Measurements from ENCODE around the gene AWAT2.
"Not testable (repeated sequence)": the region's sequence is repeated elsewhere in the genome, so short reads cannot be mapped to it uniquely, and the experiment has no call there.

AWAT2 gene

DNA sequence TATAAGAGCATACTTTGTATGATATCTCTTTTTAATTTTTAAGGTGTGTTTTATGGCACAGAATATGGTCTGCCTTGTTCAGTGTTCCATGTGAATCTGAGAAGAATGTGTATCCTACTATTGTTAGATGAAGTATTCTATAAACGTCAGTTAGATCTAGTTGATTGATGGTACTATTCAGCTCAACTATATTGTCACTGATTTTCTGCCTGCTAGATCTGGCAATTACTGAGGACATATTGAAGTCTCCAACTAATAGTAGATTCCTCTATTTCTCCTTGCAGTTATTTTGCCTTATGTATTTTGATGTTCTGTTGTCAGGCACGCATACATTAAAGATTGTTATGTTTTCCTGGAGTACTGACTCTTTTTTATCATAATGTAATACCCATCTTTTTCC lies 39.8 kb downstream of the AWAT2 start:
- TF ChIP-seq, protein P1, sequence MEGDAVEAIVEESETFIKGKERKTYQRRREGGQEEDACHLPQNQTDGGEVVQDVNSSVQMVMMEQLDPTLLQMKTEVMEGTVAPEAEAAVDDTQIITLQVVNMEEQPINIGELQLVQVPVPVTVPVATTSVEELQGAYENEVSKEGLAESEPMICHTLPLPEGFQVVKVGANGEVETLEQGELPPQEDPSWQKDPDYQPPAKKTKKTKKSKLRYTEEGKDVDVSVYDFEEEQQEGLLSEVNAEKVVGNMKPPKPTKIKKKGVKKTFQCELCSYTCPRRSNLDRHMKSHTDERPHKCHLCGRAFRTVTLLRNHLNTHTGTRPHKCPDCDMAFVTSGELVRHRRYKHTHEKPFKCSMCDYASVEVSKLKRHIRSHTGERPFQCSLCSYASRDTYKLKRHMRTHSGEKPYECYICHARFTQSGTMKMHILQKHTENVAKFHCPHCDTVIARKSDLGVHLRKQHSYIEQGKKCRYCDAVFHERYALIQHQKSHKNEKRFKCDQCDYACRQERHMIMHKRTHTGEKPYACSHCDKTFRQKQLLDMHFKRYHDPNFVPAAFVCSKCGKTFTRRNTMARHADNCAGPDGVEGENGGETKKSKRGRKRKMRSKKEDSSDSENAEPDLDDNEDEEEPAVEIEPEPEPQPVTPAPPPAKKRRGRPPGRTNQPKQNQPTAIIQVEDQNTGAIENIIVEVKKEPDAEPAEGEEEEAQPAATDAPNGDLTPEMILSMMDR (IDR thresholded peaks at IDR 0.05; ENCODE audit: low read depth, low read length), result no peak
- in situ Hi-C loops (cut with HindIII; ENCODE audit: low sequenced_read_pairs), result no loop called here

DNA sequence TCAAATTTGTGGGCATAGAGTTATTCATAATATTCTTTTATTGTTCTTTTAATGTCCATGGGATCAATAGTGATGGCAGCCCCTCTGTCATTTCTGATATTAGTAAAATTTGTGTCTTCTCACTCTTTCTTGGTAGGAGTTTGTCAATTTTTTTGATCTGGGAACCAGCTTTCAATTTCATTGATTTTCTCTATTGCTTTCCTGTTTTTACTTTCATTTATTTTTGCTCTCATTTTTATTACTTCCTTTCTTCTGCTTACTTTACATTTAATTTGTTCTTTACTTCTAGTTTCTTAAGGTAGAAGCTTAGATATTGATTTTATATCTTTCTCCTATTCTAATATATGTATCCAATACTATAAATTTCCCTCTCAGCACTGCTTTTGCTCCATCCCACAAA lies 40.7 kb downstream of the AWAT2 start:
- no peak overlapping the region for H3K4me3 ChIP-seq (ENCODE audit: low read depth, low read length)
- no peak for DNase-seq (ENCODE audit: low read depth, low spot score)
- in situ Hi-C loops (cut with HindIII; ENCODE audit: low sequenced_read_pairs), result no loop called here
- TF ChIP-seq, protein P1 (IDR thresholded peaks at IDR 0.05; ENCODE audit: low read depth, low read length), result no peak

More for the DNA sequence above, 39.8 kb downstream of the AWAT2 start:
- no peak for DNase-seq (ENCODE audit: low read depth, low spot score)
- H3K4me3 ChIP-seq (ENCODE audit: low read depth, low read length), result no peak overlapping the region

GRCh38 chrX:70007946-70008345 lies 41.8 kb downstream of the AWAT2 start:
- TF ChIP-seq, protein P1 (IDR thresholded peaks at IDR 0.05; ENCODE audit: low read depth, low read length), result no peak
- H3K4me3 ChIP-seq (ENCODE audit: low read depth, low read length), result no peak overlapping the region
- in situ Hi-C loops (cut with HindIII; ENCODE audit: low sequenced_read_pairs), result no loop called here
- no peak for DNase-seq (ENCODE audit: low read depth, low spot score)

DNA sequence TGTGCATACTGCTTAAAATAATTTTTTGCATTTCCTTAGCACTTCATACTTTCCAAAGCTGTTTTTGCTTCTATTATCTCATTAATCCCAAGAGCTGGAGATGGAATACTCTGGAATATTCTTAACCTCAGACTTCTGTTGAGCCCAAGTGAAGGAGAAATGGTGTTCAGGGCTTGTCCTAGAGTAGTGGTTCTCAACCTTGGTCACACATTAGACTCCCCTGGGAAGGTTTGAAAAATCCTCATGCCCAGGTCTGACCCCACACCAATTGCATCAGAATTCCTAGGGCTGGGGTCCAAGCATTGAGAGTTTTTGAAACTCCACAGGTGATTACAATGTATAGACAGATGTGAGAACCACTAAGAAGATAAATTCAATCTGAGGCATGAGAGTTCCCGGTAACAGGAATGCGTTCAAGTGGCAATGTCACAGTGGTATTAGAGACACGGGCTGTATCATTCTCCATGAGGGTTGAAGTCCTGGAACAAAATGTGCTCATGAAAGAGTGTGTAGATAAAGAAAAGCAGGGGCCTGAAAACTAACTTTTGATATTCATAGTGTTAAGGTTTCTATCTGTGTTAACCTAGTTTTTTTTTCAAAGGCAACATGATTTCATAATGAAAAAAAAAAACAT lies 47.9 kb downstream of the AWAT2 start:
- no peak overlapping the region for H3K4me3 ChIP-seq (ENCODE audit: low read depth, low read length)
- no peak for DNase-seq (ENCODE audit: low read depth, low spot score)
- TF ChIP-seq, protein P1 (IDR thresholded peaks at IDR 0.05; ENCODE audit: low read depth, low read length), result no peak
- in situ Hi-C loops (cut with HindIII; ENCODE audit: low sequenced_read_pairs), result no loop called here

- H3K4me3 ChIP-seq (ENCODE audit: low read depth, low read length), result no peak overlapping the region
- no peak for DNase-seq (ENCODE audit: low read depth, low spot score)
- TF ChIP-seq, protein P1 (IDR thresholded peaks at IDR 0.05; ENCODE audit: low read depth, low read length), result no peak
- in situ Hi-C loops (cut with HindIII; ENCODE audit: low sequenced_read_pairs), result no loop called here
These were observed 48.5 kb downstream of the AWAT2 start for GRCh38 chrX:70001269-70001668.

DNA sequence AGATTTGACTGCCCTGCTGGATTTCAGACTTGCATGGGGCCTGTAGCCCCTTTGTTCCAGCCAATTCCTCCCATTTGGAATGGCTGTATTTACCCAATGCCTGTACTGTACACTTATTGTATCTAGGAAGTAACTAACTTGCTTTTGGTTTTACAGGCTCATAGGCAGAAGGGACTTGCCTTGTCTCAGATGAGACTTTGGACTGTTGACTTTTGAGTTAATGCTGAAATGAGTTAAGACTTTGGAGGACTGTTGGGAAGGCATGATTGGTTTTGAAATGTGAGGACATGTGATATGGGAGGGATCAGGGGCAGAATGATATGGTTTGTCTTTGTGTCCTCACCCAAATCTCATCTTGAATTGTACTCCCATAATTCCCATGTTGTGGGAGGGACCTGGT lies 51.4 kb downstream of the AWAT2 start:
- in situ Hi-C loops (cut with HindIII; ENCODE audit: low sequenced_read_pairs); H3K4me3 ChIP-seq (ENCODE audit: low read depth, low read length); DNase-seq (ENCODE audit: low read depth, low spot score): not testable (repeated sequence)

GRCh38 chrX:69996113-69996468 lies 53.6 kb downstream of the AWAT2 start:
- DNase-seq (ENCODE audit: low read depth, low spot score), result no peak
- in situ Hi-C loops (cut with HindIII; ENCODE audit: low sequenced_read_pairs), result no loop called here
- H3K4me3 ChIP-seq (ENCODE audit: low read depth, low read length), result no peak overlapping the region
- TF ChIP-seq, protein P1 (IDR thresholded peaks at IDR 0.05; ENCODE audit: low read depth, low read length), result no peak
